Liver (tissue), 3 donors: ENCODE data around the gene NT5M.

ENCODE experiments used
- CTCF ChIP-seq: fragments of 150-350 bp; IDR thresholded peaks from 2 replicates; pipeline ENCODE4 v1.5.1; 2017; ENCODE audit warnings: improper control_type of control experiment, low read depth, low read length; ENCODE audit not compliant: missing input control
- JUND ChIP-seq, 2 donors: IDR thresholded peaks; 2 replicates each; pipeline ENCODE4 v1.6.1; 2016; ENCODE audit warnings: antibody characterized with exemption in 2 of 2
- REST ChIP-seq: IDR thresholded peaks from 2 replicates; pipeline ENCODE4 v1.6.1; 2016; ENCODE audit warnings: antibody characterized with exemption, mild to moderate bottlenecking
- SP1 ChIP-seq: IDR thresholded peaks from 2 replicates; pipeline ENCODE4 v1.6.1; 2018; ENCODE audit warnings: antibody characterized with exemption, mild to moderate bottlenecking
- TAF1 ChIP-seq: conservative IDR thresholded peaks from 2 replicates; pipeline ENCODE4 v1.6.1; 2016; ENCODE audit warnings: antibody characterized with exemption, mild to moderate bottlenecking
- donor health status: healthy.
- donor health status: healthy.

GRCh38 chr17:17303010-17303846, at the start of gene NT5M:
- TF ChIP-seq CTCF: no peak
- no peak for TF ChIP-seq SP1
- no peak for TF ChIP-seq REST
- no peak for TF ChIP-seq TAF1
- no peak for TF ChIP-seq JUND (IDR thresholded peaks at IDR 0.05)
